Measurements from ENCODE around the gene DCST1. TPM values are rescaled to one million over a fixed set of nuclear protein-coding genes. Genes with fewer than 3 reads are reported as not detected.

DCST1 gene
- total and polyA plus RNA-seq, 2 of the 13 experiments (the other 11 are each of a cell fraction or from before 2014, with no cell fraction given) = 0.04 TPM; not detected in 1

- TF ChIP-seq ZNF83 (CRISPR knock-in tag; IDR thresholded peaks at IDR 0.05; ENCODE audit: borderline replicate concordance) (no peak), ZSCAN20 (CRISPR knock-in tag; IDR thresholded peaks at IDR 0.05; ENCODE audit: borderline replicate concordance) (peak; percentile 48; the same call in 1 of the 2 replicates), FOXA1 (IDR thresholded peaks at IDR 0.05) (no peak), FOXA1 (CRISPR knock-in tag; IDR thresholded peaks at IDR 0.05) (peak; percentile 23; the same call in 1 of the 2 replicates), STAT6 (CRISPR knock-in tag; IDR thresholded peaks at IDR 0.05; ENCODE audit: borderline replicate concordance) (no peak), MTERF4 (CRISPR knock-in tag; IDR thresholded peaks at IDR 0.05) (peak; percentile 60; the same call in 1 of the 2 replicates), ZSCAN25 (CRISPR knock-in tag; IDR thresholded peaks at IDR 0.05) (peak; percentile 94), ZMYM4 (CRISPR knock-in tag; IDR thresholded peaks at IDR 0.05) (peak; percentile 68; the same call in 1 of the 2 replicates), TP53 (CRISPR knock-in tag; conservative IDR thresholded peaks at IDR 0.05) (peak; percentile 73; the same call in 1 of the 2 replicates), YEATS2 (CRISPR knock-in tag; IDR thresholded peaks at IDR 0.05; ENCODE audit: borderline replicate concordance) (peak; percentile 84; the same call in 1 of the 2 replicates), MATR3 (CRISPR knock-in tag; IDR thresholded peaks at IDR 0.05) (no peak), SOX6 (IDR thresholded peaks at IDR 0.05) (no peak), SOX6 (CRISPR knock-in tag; IDR thresholded peaks at IDR 0.05) (peak; percentile 84), ZNF749 (CRISPR knock-in tag; IDR thresholded peaks at IDR 0.05; ENCODE audit: borderline replicate concordance) (no peak), CHCHD3 (CRISPR knock-in tag; IDR thresholded peaks at IDR 0.05) (peak; percentile 86; the same call in 1 of the 2 replicates), SPEN (CRISPR knock-in tag; IDR thresholded peaks at IDR 0.05; ENCODE audit: low read depth) (peak; percentile 81), RBFOX2 (IDR thresholded peaks at IDR 0.05; ENCODE audit: low read depth, low read length) (peak; percentile 90), TMF1 (CRISPR knock-in tag; IDR thresholded peaks at IDR 0.05; ENCODE audit: low read depth) (no peak), ARHGAP35 (CRISPR knock-in tag; IDR thresholded peaks at IDR 0.05; ENCODE audit: borderline replicate concordance) (peak; percentile 46; the same call in 1 of the 2 replicates), ZNF501 (CRISPR knock-in tag; IDR thresholded peaks at IDR 0.05) (peak; percentile 80), ZNF326 (CRISPR knock-in tag; IDR thresholded peaks at IDR 0.05; ENCODE audit: borderline replicate concordance) (no peak; the same call in 1 of the 2 replicates), PHF8 (CRISPR knock-in tag; IDR thresholded peaks at IDR 0.05) (peak; percentile 51; the same call in 1 of the 2 replicates), MAF1 (CRISPR knock-in tag; IDR thresholded peaks at IDR 0.05; ENCODE audit: borderline replicate concordance) (peak; percentile 55; the same call in 1 of the 2 replicates), KDM4B (CRISPR knock-in tag; IDR thresholded peaks at IDR 0.05) (peak; percentile 88; the same call in 1 of the 2 replicates), RAD21 (CRISPR knock-in tag; IDR thresholded peaks at IDR 0.05) (peak; percentile 99)
Observed at GRCh38 chr1:155017041-155017945, 16.3 kb upstream of the DCST1 start (continued).
